SJSA1 (cell line): ENCODE data around the gene MTCL1. TPM values are rescaled to one million over a fixed set of nuclear protein-coding genes. Genes with fewer than 3 reads are reported as not detected.

ENCODE experiments used
- DNase-seq, 2 experiments: peaks; one replicate each; pipeline ENCODE4 v3.0.0-alpha.2; 2015 to 2020; ENCODE audit warnings: low spot score in 2 of 2, low read depth in 1 of 2
- H3K27ac ChIP-seq: fragments of 250-450 bp; sonication (Bioruptor Pico); 2 replicates; pipeline ENCODE4 v1.5.1; 2020; ENCODE audit warnings: mild to moderate bottlenecking, moderate library complexity
- H3K27me3 ChIP-seq: fragments of 250-450 bp; sonication (Bioruptor Pico); replicated peaks from 2 replicates; pipeline ENCODE4 v1.5.1; 2020; ENCODE audit warnings: mild to moderate bottlenecking, moderate library complexity
- H3K36me3 ChIP-seq: fragments of 250-450 bp; sonication (Bioruptor Pico); 2 replicates; pipeline ENCODE4 v1.5.1; 2020; ENCODE audit warnings: mild to moderate bottlenecking
- H3K4me1 ChIP-seq: fragments of 250-450 bp; sonication (Bioruptor Pico); replicated peaks from 2 replicates; pipeline ENCODE4 v1.6.1; 2021; ENCODE audit warnings: mild to moderate bottlenecking
- H3K4me3 ChIP-seq: fragments of 250-450 bp; sonication (Bioruptor Pico); 2 replicates; pipeline ENCODE4 v1.5.1; 2020; ENCODE audit warnings: mild to moderate bottlenecking
- H3K9me3 ChIP-seq: fragments of 250-450 bp; sonication (Bioruptor Pico); replicated peaks from 2 replicates; pipeline ENCODE4 v1.5.1; 2020; ENCODE audit warnings: mild to moderate bottlenecking
- total RNA-seq: library from RNA; depleted of rRNA; stranded (reverse); fragments of >200 nt; shearing (Covaris generic); gene quantifications from 2 replicates; pipeline ENCODE4 v1.2.3, GENCODE V29; 2014

The MTCL1 gene
- total RNA-seq, 1 experiment from 2014 or later = 47.7 TPM

DNA sequence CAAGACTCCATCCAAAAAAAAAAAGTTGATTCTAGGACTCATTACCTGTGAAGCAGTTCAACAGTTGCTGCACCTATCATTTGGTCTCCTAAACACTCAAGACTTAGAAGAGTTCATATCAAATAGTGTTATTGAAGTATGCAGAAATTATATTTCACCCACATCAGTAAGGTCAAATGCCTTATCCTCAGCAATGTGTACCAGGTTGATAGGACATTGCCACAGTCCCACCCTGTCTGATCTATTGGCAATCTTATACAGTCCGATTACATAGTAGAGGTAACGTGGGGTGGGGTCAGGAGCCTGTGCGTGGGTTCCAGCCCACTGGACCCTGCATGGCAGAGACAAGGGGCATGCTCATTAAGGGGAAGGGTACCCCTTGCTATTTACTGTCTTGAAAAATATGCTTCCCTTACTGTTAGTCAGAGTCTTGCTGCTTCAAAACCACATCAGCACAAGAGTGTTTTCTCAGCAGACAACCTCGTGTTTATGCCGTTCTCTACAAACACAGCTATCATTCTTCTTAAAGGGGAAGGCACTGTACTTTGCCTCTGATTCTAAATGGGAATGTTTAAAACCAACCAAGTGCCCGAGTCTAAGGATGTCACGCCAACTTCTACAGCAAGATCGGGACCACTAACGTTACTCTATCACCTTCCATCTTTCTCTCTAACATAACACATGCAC lies 115.2 kb downstream of the MTCL1 start:
- no peak overlapping the region for H3K4me3 ChIP-seq
- H3K36me3 ChIP-seq = peaks cover 91% of the 10 kb centered on the region
- no peak for DNase-seq

DNA sequence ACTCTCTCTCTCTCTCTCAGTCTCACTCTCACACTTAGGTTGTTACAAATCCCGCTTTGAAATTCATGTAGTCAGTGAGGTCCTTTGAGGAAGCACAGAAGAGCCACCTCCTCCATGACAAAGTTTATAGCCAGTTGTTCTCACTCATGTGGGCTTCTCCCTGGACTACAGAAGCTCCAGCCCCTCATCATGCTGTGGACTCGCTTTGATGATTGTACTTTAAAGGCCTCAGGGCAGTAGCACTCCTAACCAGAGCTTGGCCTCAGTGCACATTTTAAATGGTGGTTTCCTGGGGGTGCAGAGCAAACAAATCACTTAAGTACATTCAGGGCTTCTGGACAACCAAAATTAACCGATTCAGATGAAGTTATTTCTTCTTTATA lies 115.7 kb downstream of the MTCL1 start:
- no peak for DNase-seq
- H3K9me3 ChIP-seq = no peaks in the 10 kb centered on the region
- no peak overlapping the region for H3K4me3 ChIP-seq
- H3K27me3 ChIP-seq = no peaks in the 10 kb centered on the region
- peaks cover 88% of the 10 kb centered on the region for H3K36me3 ChIP-seq
- 0 out of 2 replicates have a peak, but pooled peaks cover 2% of the 10 kb centered on the region for H3K4me1 ChIP-seq
- H3K27ac ChIP-seq = no peak overlapping the region

More for the DNA sequence above, 115.2 kb downstream of the MTCL1 start:
- Histone ChIP-seq H3K4me1 (0 out of 2 replicates have a peak, but pooled peaks cover 2% of the 10 kb centered on the region), H3K27me3 (no peaks in the 10 kb centered on the region), H3K9me3 (no peaks in the 10 kb centered on the region), H3K27ac (no peak overlapping the region)

GRCh38 chr18:8821531-8821930 lies 116.2 kb downstream of the MTCL1 start:
- no peaks in the 10 kb centered on the region for H3K27me3 ChIP-seq
- H3K36me3 ChIP-seq = peaks cover 90% of the 10 kb centered on the region
- H3K4me3 ChIP-seq = no peak overlapping the region
- no peak overlapping the region for H3K27ac ChIP-seq
- H3K4me1 ChIP-seq = 0 out of 2 replicates have a peak, but pooled peaks cover 2% of the 10 kb centered on the region
- H3K9me3 ChIP-seq = no peaks in the 10 kb centered on the region
- DNase-seq = no peak

DNA sequence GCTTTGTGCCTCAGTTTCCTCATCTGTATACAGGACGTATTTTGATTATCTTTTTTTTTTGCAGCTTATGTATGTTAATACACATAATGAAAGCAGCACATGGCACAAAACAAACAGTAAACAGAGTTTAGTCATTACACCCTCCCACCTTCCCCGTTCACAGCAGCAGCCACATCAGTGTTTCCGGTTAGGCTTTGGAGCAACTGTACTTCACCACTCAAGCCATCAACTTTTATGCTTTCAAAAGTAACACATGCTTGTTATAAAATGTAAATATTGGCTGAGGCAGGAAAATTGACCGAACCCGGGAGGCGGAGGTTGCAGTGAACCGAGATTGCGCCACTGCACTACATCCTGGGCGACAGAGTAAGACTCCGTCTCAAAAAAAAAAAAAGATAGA lies 117.3 kb downstream of the MTCL1 start:
- Histone ChIP-seq H3K9me3 (no peaks in the 10 kb centered on the region), H3K27ac (no peak overlapping the region), H3K36me3 (peaks cover 96% of the 10 kb centered on the region), H3K4me1 (0 out of 2 replicates have a peak, but pooled peaks cover 2% of the 10 kb centered on the region), H3K4me3 (no peak overlapping the region), H3K27me3 (no peaks in the 10 kb centered on the region)
- no peak for DNase-seq

GRCh38 chr18:8823530-8823929 lies 118.2 kb downstream of the MTCL1 start:
- H3K27ac ChIP-seq = no peak overlapping the region
- H3K27me3 ChIP-seq = no peaks in the 10 kb centered on the region
- H3K4me3 ChIP-seq = no peak overlapping the region
- no peaks in the 10 kb centered on the region for H3K9me3 ChIP-seq
- 0 out of 2 replicates have a peak, but pooled peaks cover 2% of the 10 kb centered on the region for H3K4me1 ChIP-seq
- H3K36me3 ChIP-seq = peaks cover 89% of the 10 kb centered on the region
- no peak for DNase-seq

- no peak for DNase-seq
- Histone ChIP-seq H3K27me3 (no peaks in the 10 kb centered on the region), H3K27ac (no peak overlapping the region), H3K9me3 (no peaks in the 10 kb centered on the region), H3K4me1 (0 out of 2 replicates have a peak, but pooled peaks cover 2% of the 10 kb centered on the region), H3K36me3 (peaks cover 78% of the 10 kb centered on the region), H3K4me3 (no peak overlapping the region)
Measured at GRCh38 chr18:8824846-8825245, 119.5 kb downstream of the MTCL1 start.

DNA sequence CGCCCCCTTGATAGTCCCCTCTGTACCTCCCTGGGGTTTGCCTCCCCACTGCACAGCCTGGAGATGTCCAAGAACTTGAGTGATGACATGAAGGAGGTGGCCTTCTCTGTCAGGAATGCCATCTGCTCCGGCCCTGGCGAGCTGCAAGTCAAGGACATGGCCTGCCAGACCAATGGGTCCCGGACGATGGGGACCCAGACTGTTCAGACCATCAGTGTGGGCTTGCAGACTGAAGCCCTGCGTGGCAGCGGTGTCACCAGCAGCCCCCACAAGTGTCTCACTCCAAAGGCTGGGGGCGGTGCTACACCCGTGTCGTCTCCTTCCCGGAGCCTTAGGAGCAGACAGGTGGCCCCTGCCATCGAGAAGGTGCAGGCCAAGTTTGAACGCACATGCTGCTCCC lies 119.9 kb downstream of the MTCL1 start:
- Histone ChIP-seq H3K27me3 (no peaks in the 10 kb centered on the region), H3K27ac (no peak overlapping the region), H3K36me3 (peaks cover 78% of the 10 kb centered on the region), H3K4me1 (peaks cover 5% of the 10 kb centered on the region), H3K4me3 (no peak overlapping the region), H3K9me3 (no peaks in the 10 kb centered on the region)
- DNase-seq = no peak

GRCh38 chr18:8825729-8826375 lies 120.5 kb downstream of the MTCL1 start:
- Histone ChIP-seq H3K9me3 (peaks cover 4% of the 10 kb centered on the region), H3K4me3 (no peak overlapping the region), H3K36me3 (peaks cover 72% of the 10 kb centered on the region), H3K4me1 (peaks cover 9% of the 10 kb centered on the region), H3K27ac (no peak overlapping the region), H3K27me3 (no peaks in the 10 kb centered on the region)
- DNase-seq = no peak

- no peak overlapping the region for H3K4me3 ChIP-seq
- DNase-seq = no peak
- H3K4me1 ChIP-seq = peaks cover 15% of the 10 kb centered on the region
- H3K9me3 ChIP-seq = peaks cover 5% of the 10 kb centered on the region
- H3K27ac ChIP-seq = no peak overlapping the region
- H3K36me3 ChIP-seq = peaks cover 66% of the 10 kb centered on the region
- H3K27me3 ChIP-seq = no peaks in the 10 kb centered on the region
Measured at GRCh38 chr18:8826514-8826913, 121.2 kb downstream of the MTCL1 start.

GRCh38 chr18:8826971-8827370 lies 121.6 kb downstream of the MTCL1 start:
- H3K27ac ChIP-seq = no peak overlapping the region
- peaks cover 16% of the 10 kb centered on the region for H3K4me1 ChIP-seq
- DNase-seq = no peak
- no peak overlapping the region for H3K4me3 ChIP-seq
- H3K9me3 ChIP-seq = peaks cover 5% of the 10 kb centered on the region
- H3K27me3 ChIP-seq = no peaks in the 10 kb centered on the region
- H3K36me3 ChIP-seq = peaks cover 61% of the 10 kb centered on the region

GRCh38 chr18:8828300-8828699 lies 122.9 kb downstream of the MTCL1 start:
- H3K4me3 ChIP-seq = no peak overlapping the region
- H3K9me3 ChIP-seq = peaks cover 5% of the 10 kb centered on the region
- peaks cover 16% of the 10 kb centered on the region for H3K4me1 ChIP-seq
- no peaks in the 10 kb centered on the region for H3K27me3 ChIP-seq
- no peak for DNase-seq
- peaks cover 53% of the 10 kb centered on the region for H3K36me3 ChIP-seq
- H3K27ac ChIP-seq = no peak overlapping the region

DNA sequence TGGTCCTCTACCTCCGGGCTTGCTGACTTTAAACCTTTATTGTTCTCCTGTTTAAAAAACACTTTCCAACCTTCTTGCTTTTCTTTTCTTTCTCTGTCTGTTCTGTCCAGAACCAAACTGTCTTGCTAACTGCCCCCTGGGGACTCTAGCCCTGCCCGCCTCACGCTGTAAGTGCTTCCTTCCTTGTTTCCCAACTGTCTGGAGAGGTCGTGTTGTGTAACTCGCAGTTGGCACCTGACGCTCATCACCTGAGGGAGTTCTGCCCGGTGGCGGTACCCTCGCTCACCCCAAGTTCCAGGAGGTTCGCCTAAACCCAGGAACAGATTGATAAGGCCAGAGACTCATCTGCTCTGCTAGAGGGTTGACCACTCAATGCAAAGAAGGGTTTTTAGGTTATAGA lies 123.4 kb downstream of the MTCL1 start:
- no peak for DNase-seq
- Histone ChIP-seq H3K4me3 (no peak overlapping the region), H3K4me1 (peaks cover 16% of the 10 kb centered on the region), H3K27me3 (no peaks in the 10 kb centered on the region), H3K9me3 (peaks cover 5% of the 10 kb centered on the region), H3K36me3 (peaks cover 51% of the 10 kb centered on the region), H3K27ac (no peak overlapping the region)

DNA sequence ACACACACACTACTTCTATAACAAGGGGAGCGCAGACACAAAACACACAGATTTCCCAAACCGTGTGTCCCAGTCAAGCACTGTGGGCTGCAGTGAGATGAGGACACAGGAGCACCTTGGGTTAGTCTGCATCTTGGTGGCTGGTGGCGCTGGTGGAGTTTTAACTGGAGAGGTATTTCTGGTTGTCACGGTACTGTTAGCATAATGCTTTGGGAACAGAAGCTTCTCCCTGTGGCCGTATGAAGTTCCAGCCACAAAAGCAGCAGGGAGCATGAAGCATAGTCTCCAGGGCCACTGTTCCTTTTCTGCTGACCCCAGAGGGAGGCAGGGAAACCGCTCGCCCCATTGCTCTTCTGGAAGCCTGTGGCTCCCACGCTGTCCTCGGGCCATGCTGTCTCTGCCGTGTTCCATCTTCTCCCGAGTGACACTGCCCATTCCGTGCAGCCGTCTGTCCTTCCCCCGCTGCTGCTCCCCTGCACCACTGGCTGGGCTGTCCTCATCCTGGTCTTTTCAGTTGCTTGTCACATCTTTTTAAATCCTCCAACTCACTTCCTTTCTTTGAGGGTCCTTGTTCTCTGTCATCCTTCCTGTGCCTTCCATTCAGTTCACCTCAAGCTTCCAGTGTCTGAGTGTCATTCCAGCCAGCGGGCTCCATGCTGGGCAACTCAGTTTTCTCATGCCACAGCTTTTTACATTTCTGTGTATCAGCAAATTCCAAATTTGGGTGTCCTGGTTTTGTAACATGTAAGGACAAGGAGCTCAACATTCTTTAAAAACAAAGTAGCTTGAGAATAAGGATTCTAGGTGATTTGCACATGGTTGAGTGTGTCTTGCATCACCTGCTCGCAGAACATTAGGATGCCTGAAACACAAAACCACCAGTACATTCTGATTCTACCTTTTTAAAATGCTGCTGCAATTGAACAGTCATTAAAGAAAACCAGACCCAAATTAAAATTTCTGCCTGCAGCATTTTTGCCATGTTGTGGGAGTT lies 125.0 kb downstream of the MTCL1 start:
- no peaks in the 10 kb centered on the region for H3K27me3 ChIP-seq
- H3K36me3 ChIP-seq = peaks cover 36% of the 10 kb centered on the region
- peak in 1 of 2 experiments; percentile 19 for DNase-seq
- H3K27ac ChIP-seq = 0 out of 2 replicates have a peak overlapping the region, but pooled peaks have one; percentile 31
- peaks cover 16% of the 10 kb centered on the region for H3K4me1 ChIP-seq
- peaks cover 5% of the 10 kb centered on the region for H3K9me3 ChIP-seq
- H3K4me3 ChIP-seq = no peak overlapping the region
